ENCODE results near the gene MPDZ.

The MPDZ gene

GRCh38 chr9:13137426-13137825, 142.1 kb downstream of the MPDZ start:
- DNase-seq (ENCODE audit: low spot score), result no peak

- no peak for DNase-seq (ENCODE audit: low spot score)
Observed at GRCh38 chr9:13131991-13132390, 147.5 kb downstream of the MPDZ start.

GRCh38 chr9:13131416-13131815, 148.1 kb downstream of the MPDZ start:
- no peak for DNase-seq (ENCODE audit: low spot score)

GRCh38 chr9:13128266-13128860, 151.1 kb downstream of the MPDZ start:
- DNase-seq (ENCODE audit: low spot score), result no peak

DNA sequence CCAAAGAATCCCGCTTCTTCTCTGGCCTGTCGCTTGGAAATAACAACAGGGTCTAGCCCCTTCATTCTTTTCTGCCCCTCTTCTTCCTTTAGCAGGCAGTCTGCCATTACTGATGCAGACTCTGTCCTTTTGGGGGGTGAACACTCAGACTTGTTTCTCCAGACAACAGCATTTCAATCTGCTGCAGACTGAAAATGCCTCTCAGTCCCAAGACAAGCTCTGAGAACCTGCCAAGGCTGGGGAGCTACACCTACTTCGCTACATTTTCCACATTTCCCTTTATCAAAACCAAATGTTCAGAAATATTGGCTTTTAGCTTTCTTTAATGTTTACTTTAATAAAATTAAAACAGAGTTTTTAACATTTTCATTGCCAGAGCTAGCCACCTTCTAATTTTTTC, 152.4 kb downstream of the MPDZ start:
- DNase-seq (ENCODE audit: low spot score), result no peak

DNA sequence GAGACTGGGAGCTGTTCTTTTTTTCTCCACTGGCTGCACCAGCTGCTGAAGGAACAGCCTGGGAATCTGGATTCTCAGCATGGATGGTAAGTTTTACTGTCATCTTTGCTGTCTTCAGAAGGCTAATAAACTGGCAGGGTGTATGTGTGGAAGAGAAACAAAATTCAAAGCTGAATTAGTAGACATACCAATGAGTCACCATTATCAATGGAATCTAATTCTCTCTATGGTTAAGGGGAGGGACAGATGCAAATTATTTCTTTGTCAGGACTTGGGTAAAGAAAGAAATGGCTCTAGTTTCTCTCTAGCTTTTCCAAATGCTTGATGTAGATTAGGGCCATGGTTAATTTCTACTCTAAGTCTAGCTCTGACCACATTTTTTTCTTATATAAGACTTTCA, 154.2 kb downstream of the MPDZ start:
- no peak for DNase-seq (ENCODE audit: low spot score)

DNA sequence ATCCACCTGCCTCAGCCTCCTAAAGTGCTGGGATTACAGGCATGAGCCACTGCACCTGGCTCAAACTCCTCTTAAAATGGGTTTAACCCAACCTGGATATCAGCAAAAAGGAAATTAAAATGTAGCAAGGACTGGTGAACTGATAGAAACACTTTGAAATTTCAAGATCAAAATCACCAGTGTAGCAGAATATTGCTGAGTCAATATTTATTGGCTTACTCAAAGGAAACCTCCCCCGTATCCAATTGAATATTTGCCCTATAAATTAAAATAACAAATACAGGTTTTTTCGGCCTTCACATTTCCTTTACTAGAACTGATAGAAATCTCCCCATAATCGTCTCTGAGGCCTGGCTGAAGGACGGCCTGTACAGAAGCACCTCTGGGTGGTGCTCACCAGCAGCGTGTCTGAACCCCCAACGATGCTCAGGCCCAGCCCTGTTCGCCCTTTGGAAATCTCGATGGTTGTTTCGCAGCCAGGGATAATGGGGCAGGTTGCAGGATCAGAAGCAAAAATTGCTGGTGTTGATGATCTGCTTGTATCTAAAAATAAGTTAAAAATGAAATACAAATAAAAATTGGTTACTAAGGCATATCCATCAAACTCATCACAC, 156.6 kb downstream of the MPDZ start:
- no peak for DNase-seq (ENCODE audit: low spot score)

GRCh38 chr9:13118313-13118712, 161.2 kb downstream of the MPDZ start:
- DNase-seq (ENCODE audit: low spot score), result no peak

DNA sequence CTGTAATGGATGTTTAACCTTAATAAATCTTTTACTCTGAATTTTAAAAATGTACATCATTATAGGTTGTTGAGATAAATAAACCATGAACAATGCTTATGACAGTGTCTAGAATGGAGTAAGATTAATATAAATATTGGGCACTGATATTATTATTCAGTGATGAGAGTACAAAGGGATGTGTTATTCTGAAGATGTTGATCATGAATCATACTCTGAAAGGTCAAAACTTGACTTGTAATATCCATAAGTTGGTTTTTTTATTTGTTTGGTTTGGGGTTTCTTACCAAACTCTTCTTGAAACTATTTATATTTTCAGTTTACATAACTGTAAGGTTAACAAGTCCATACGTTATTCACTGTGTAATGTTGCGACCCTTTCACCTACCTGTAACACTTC, 163.2 kb downstream of the MPDZ start:
- DNase-seq (ENCODE audit: low spot score), result no peak

GRCh38 chr9:13113751-13114150, 165.7 kb downstream of the MPDZ start:
- no peak for DNase-seq (ENCODE audit: low spot score)

DNA sequence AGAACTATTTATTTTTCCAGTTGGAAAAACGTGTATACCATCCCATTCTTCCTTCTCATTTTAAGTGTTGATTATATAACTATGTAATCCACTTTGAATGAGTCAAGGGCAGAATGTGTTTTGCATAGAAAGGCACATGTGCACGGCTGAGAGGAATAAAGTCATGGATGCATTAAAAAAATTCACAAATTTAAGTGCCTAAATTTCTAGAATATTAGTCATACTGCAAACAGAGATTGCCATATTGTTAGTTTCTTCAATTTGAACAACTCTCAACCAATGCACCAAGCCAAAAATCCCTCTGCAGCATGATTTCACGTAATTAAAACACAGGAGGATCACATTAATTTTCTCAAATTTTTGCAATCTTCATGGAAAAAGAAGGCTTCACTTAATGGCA, 166.3 kb downstream of the MPDZ start:
- DNase-seq (ENCODE audit: low spot score), result no peak

DNA sequence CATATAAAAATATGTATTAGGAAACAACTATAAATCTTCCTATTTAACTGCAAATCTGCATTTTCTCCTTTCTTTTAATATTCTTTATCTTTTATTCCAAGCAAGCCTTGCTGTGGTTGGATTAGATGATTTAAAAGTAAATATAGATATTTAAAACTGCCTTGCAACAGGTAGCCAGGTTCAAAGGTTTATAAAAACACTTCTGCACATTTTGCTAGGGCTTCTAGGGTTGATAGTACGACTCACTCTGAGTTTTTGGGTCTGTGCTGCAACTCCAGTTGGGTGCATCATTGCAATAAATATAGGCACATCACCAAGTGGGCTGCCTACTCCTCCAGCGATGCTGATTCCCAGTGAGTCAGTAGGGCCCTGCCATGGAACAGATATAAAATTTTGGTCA, 167.7 kb downstream of the MPDZ start:
- DNase-seq (ENCODE audit: low spot score), result no peak

- no peak for DNase-seq (ENCODE audit: low spot score)
Observed at GRCh38 chr9:13110766-13111417, 168.6 kb downstream of the MPDZ start.

GRCh38 chr9:13109781-13110180, 169.7 kb downstream of the MPDZ start:
- no peak for DNase-seq (ENCODE audit: low spot score)

- DNase-seq (ENCODE audit: low spot score), result no peak
Observed at GRCh38 chr9:13107008-13107407, 172.5 kb downstream of the MPDZ start.

DNA sequence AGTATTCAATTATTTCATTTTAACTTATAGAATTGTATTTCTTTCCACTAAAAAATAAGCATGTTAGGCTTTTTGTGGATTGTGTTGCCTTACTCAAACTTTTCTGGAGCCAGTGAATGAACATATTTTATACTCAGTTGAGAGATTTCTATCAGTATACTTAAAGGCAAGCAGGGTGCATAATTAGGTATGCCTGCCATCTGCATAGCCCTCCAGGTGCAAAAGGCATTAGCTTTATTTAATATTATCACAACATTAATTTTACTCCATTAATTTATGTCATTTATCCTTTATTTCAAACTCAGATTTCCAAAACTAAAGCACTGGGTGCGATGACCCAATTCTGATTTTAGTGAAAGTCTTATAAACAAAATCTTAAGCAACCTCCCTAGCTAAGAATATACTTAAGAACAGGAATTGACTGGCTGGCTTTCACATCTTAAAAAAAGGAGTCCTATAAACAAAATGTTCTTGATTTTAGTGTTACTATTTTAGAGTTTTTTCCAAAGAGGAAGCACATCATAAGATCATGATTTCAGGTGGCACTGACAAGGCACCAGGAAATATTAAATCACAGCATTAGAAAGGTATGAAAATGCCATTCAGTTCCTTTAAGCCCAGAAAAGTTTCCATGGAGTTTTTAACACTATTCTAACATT, 178.4 kb downstream of the MPDZ start:
- DNase-seq (ENCODE audit: low spot score), result no peak

DNA sequence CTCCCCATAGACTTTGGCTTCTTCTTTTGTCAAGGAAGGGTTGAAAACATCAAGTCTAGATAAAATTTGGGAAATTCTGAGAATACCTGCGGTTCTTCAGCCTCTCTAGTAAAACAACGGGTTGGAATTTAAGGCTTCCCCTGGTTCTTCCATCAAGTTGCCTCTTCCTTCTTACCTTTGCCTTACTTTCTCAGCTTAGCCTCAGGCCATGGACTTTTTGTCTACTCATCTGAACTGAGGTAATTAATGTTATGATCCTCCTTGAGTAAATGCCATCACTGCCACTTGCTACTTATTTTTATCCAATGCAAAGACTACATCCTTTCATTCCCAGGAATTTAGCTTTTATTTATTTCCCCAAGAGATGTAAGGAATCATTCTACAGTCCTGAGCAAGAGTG, 184.4 kb downstream of the MPDZ start:
- no peak for DNase-seq (ENCODE audit: low spot score)

DNA sequence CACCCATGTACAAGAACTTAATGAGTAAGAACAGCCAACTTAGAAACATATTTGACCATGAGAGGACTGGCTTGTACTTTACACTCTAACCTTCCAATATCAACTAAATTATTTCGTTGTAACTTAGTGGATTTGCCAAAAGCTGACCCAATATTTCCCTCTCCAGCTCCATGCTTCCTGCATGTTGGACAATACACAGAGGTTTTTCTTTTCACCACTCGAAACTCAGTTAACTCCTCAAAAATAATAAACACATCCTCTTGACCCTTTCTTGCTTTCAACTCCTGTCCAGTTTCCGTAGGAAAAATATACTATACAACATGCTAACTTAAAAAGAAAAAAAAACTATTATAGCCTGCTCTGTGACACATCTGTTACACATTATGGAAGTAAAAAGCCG, 188.9 kb downstream of the MPDZ start:
- DNase-seq (ENCODE audit: low spot score), result no peak

DNA sequence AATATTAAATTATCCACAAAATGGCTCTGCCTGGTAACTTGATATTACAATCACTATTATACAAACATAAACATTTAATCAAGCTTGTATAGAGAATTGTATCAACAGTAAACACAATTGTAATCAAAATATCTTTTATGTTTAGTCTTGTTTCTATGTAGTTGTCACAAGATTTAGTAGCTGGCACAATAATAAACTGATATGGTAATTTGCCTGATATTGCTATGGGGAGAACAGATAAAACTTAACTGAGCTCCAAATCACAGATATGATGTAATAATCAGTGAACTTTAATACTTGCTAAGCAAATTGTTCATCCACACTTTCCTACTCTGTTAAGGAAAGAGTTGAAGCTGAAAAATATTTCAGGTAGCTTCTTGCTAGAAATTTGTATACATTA, 189.8 kb downstream of the MPDZ start:
- no peak for DNase-seq (ENCODE audit: low spot score)

DNA sequence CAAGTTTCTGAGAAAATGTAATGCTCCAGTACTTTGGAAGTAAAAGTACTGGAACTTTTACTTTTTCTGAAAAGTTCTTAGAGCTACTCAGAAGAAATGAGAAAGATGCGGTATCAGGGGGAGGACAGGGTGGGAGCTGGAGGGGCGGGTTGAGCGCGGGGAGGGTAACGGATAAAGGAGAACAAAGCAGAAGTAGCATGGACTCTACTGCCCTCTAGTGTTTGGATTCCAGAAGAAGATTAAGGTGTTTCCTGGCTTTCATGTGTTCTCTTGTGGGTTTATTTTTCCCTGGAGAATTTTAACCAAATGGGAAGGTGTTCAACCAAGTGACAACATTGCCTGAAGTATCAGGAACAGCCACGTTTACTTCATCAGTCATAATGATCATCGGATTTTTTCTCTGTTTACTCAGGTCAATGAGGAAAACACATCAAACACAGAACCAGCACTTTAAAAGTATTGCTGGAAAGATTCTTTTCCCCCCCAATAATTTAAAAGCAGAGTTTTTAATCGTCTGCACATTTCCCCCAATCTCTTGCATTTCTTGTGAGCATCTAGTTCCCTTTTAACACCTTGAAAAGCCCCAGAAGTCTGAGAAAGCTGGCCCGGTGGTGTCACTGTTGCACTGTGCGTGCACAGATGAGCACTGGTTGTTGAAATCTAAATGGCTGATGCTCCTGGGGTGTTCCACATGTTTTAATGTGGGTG, 190.6 kb downstream of the MPDZ start:
- DNase-seq (ENCODE audit: low spot score), result no peak

GRCh38 chr9:13083963-13084528, 195.4 kb downstream of the MPDZ start:
- no peak for DNase-seq (ENCODE audit: low spot score)

GRCh38 chr9:13083366-13083765, 196.1 kb downstream of the MPDZ start:
- DNase-seq (ENCODE audit: low spot score), result no peak
